Smooth muscle cell (in vitro differentiated cells): ENCODE results near the gene DMD. TPM values are rescaled to one million over a fixed set of nuclear protein-coding genes. Genes with fewer than 3 reads are reported as not detected.

Source experiments
- DNase-seq: peaks from one replicate; lab custom pipeline; 2025; ENCODE audit not compliant: unreplicated experiment; lab: John Stamatoyannopoulos, UW
- H2AFZ ChIP-seq: fragments of 200-600 bp; sonication (generic); 2 replicates; pipeline ENCODE4 v1.6.0; 2016; ENCODE audit warnings: antibody characterized with exemption, low read depth, mild to moderate bottlenecking
- H3F3A ChIP-seq: fragments of 200-600 bp; sonication (generic); 2 replicates; pipeline ENCODE4 v1.6.0; 2017; ENCODE audit warnings: antibody characterized with exemption, low read depth
- H3K27ac ChIP-seq: fragments of 200-600 bp; sonication (generic); 2 replicates; pipeline ENCODE4 v1.5.1; 2016; ENCODE audit warnings: low read depth, mild to moderate bottlenecking
- H3K27me3 ChIP-seq: fragments of 200-600 bp; sonication (generic); 2 replicates; pipeline ENCODE4 v1.6.1; 2016; ENCODE audit warnings: low read depth, mild to moderate bottlenecking
- H3K36me3 ChIP-seq: fragments of 200-600 bp; sonication (generic); 2 replicates; pipeline ENCODE4 v1.5.1; 2016; ENCODE audit warnings: low read depth
- H3K4me1 ChIP-seq: fragments of 200-600 bp; sonication (generic); 2 replicates; pipeline ENCODE4 v1.5.1; 2016; ENCODE audit warnings: low read depth
- H3K4me2 ChIP-seq: fragments of 200-600 bp; sonication (generic); 2 replicates; pipeline ENCODE4 v1.6.0; 2016; ENCODE audit warnings: mild to moderate bottlenecking
- H3K4me3 ChIP-seq: fragments of 200-600 bp; sonication (generic); 2 replicates; pipeline ENCODE4 v1.5.1; 2016; ENCODE audit warnings: mild to moderate bottlenecking
- H3K79me2 ChIP-seq: fragments of 200-600 bp; sonication (generic); 2 replicates; pipeline ENCODE4 v1.6.0; 2016; ENCODE audit warnings: low read depth, mild to moderate bottlenecking
- H3K9ac ChIP-seq: fragments of 200-600 bp; sonication (generic); 2 replicates; pipeline ENCODE4 v1.6.0; 2016; ENCODE audit warnings: low read depth
- H3K9me3 ChIP-seq: fragments of 200-600 bp; sonication (generic); replicated peaks from 2 replicates; pipeline ENCODE4 v1.5.1; 2016; ENCODE audit warnings: low read depth
- H4K20me1 ChIP-seq: fragments of 200-600 bp; sonication (generic); 2 replicates; pipeline ENCODE4 v1.6.0; 2016; ENCODE audit warnings: low read depth
- WGBS: methylation state at CpG from one replicate; pipeline ENCODE4 v1.1.7; 2016; ENCODE audit warnings: low lambda C conversion rate; 5-methylcytosine and 5-hydroxymethylcytosine counted together
- polyA plus RNA-seq: library from polyadenylated mRNA; unstranded; fragments of >200 nt; fragmentation: Nextera tagmentation; extraction: Ambion mirVana; gene quantifications from 2 replicates; pipeline ENCODE4 v1.2.1, GENCODE V29; 2016
- total RNA-seq: library from RNA; depleted of rRNA; stranded (reverse); fragments of >200 nt; gene quantifications from 2 replicates; pipeline ENCODE4 v1.2.3, GENCODE V29; 2014
- TF ChIP-seq, protein P1 (sequence below): fragments of 200-600 bp; sonication (generic); IDR thresholded peaks from 2 replicates; pipeline ENCODE4 v1.5.1; 2017; ENCODE audit warnings: borderline replicate concordance, mild to moderate bottlenecking, antibody characterized with exemption; ENCODE audit not compliant: insufficient read depth, poor library complexity, severe bottlenecking

DMD gene
- total and polyA plus RNA-seq, 2 experiments from 2014 or later, result 12.3 to 12.6 TPM

DNA sequence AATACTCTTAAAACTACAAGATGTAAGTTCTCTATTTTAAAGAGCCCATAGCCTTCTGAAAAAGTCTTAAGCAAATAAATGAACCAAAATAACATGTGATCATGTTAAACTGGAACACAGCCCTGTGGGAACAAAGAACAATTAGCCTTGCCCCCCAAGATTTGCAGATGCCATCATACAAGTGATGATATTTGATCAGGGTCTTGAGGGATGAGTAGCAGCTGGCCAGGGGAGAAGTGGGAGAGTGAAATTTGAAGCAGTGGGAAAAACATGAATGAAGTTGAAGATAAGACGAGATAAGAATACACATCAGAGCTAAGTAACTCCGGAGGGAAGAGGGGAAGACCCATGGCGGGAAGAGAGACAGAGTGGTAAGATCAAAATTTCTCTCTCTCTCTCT, 1689.4 kb downstream of the DMD start:
- WGBS, result 75% methylated on average over 3 of the region's 3 CpGs

DNA sequence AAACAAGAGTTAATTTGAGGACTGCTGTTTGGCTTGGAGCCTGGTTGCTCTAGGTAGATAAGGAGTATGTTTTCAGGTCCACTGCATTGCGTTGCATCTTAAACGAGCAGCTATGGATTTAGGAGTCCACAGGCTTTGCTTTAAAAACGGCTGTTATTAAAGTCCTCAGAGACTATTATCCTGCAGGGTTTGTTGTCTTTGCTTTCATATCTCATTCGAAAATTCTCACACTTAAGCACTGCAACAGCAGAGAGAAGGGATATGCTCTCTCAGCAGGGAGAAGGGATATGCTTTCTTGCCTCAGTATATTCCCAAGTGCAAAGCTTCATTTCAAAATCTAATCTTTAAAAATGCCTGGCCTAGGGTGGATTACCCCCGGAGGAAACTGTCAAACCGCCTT, 1694.8 kb downstream of the DMD start:
- H3K9ac ChIP-seq, result no peak overlapping the region
- DNase-seq, result no peak
- no peak overlapping the region for H3K27ac ChIP-seq
- H4K20me1 ChIP-seq, result no peaks in the 10 kb centered on the region
- H2AFZ ChIP-seq, result no peak overlapping the region
- H3K79me2 ChIP-seq, result no peaks in the 10 kb centered on the region
- H3K4me2 ChIP-seq, result peak overlapping the region; percentile 67
- WGBS, result 48% methylated on average over 6 of the region's 6 CpGs
- H3K27me3 ChIP-seq, result no peaks in the 10 kb centered on the region
- H3K4me3 ChIP-seq, result no peak overlapping the region
- no peaks in the 10 kb centered on the region for H3K4me1 ChIP-seq
- no peaks in the 10 kb centered on the region for H3K9me3 ChIP-seq
- TF ChIP-seq, protein P1, sequence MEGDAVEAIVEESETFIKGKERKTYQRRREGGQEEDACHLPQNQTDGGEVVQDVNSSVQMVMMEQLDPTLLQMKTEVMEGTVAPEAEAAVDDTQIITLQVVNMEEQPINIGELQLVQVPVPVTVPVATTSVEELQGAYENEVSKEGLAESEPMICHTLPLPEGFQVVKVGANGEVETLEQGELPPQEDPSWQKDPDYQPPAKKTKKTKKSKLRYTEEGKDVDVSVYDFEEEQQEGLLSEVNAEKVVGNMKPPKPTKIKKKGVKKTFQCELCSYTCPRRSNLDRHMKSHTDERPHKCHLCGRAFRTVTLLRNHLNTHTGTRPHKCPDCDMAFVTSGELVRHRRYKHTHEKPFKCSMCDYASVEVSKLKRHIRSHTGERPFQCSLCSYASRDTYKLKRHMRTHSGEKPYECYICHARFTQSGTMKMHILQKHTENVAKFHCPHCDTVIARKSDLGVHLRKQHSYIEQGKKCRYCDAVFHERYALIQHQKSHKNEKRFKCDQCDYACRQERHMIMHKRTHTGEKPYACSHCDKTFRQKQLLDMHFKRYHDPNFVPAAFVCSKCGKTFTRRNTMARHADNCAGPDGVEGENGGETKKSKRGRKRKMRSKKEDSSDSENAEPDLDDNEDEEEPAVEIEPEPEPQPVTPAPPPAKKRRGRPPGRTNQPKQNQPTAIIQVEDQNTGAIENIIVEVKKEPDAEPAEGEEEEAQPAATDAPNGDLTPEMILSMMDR, result no peak
- H3F3A ChIP-seq, result no peaks in the 10 kb centered on the region
- H3K36me3 ChIP-seq, result no peaks in the 10 kb centered on the region

More for the DNA sequence above, 1689.4 kb downstream of the DMD start:
- no peak overlapping the region for H3K4me2 ChIP-seq
- H3K27ac ChIP-seq, result no peak overlapping the region
- no peaks in the 10 kb centered on the region for H3K27me3 ChIP-seq
- no peak overlapping the region for H2AFZ ChIP-seq
- no peak overlapping the region for H3K4me3 ChIP-seq
- no peak overlapping the region for H3K9ac ChIP-seq
- no peaks in the 10 kb centered on the region for H3K79me2 ChIP-seq
- H3K9me3 ChIP-seq, result no peaks in the 10 kb centered on the region
- no peaks in the 10 kb centered on the region for H3K4me1 ChIP-seq
- TF ChIP-seq, protein P1, result no peak
- H3K36me3 ChIP-seq, result no peaks in the 10 kb centered on the region
- DNase-seq, result no peak
- H3F3A ChIP-seq, result no peaks in the 10 kb centered on the region
- no peaks in the 10 kb centered on the region for H4K20me1 ChIP-seq

DNA sequence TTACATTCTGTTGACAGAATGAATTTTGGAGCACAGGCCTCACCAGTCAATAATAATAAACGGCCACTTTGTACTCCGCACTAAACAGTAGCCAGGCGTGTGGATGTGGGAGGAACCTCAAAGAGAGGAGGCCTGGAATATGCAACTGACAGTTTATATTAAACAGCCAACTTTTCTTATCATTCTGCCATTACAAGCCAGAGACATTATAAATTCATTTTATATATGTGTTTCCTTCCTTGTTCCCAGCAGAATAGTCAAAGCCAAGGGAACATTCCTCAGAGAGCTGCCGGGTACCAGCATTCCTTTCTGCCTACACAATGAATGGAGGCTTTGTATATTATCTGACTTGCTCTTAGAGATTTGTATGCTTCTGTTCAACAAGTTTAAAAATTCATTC, 1703.0 kb downstream of the DMD start:
- H3K36me3 ChIP-seq, result no peaks in the 10 kb centered on the region
- H3K4me2 ChIP-seq, result peak overlapping the region; percentile 12
- no peak overlapping the region for H3K4me3 ChIP-seq
- no peak overlapping the region for H2AFZ ChIP-seq
- no peaks in the 10 kb centered on the region for H3K4me1 ChIP-seq
- H3K79me2 ChIP-seq, result no peaks in the 10 kb centered on the region
- DNase-seq, result peak; percentile 0
- peak overlapping the region; percentile 53 for H3K27ac ChIP-seq
- H3F3A ChIP-seq, result no peaks in the 10 kb centered on the region
- WGBS, result 51% methylated on average over 4 of the region's 4 CpGs
- H3K9ac ChIP-seq, result no peak overlapping the region
- H4K20me1 ChIP-seq, result no peaks in the 10 kb centered on the region
- H3K27me3 ChIP-seq, result no peaks in the 10 kb centered on the region
- H3K9me3 ChIP-seq, result no peaks in the 10 kb centered on the region
- TF ChIP-seq, protein P1, result no peak

DNA sequence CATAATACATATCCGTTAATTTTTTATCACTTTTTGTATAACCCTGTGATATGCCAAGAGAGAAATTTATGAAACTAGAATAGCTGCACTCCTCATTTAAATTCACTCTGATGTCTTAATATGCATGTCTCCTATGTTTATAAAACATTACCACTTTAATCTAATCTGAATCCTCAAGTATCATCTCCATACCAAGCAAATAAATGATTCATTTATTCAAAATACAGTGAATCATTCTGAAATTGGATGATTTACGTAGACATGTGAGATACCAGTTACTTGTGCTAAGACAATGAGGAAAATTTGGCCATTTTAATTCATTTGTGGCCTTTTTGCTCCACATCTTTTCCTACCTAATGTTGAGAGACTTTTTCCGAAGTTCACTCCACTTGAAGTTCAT, 1704.4 kb downstream of the DMD start:
- H3K4me2 ChIP-seq, result no peak overlapping the region
- H3K9ac ChIP-seq, result no peak overlapping the region
- H3K27me3 ChIP-seq, result no peaks in the 10 kb centered on the region
- TF ChIP-seq, protein P1, result no peak
- no peaks in the 10 kb centered on the region for H3K9me3 ChIP-seq
- no peaks in the 10 kb centered on the region for H3F3A ChIP-seq
- H2AFZ ChIP-seq, result no peak overlapping the region
- H4K20me1 ChIP-seq, result no peaks in the 10 kb centered on the region
- no peaks in the 10 kb centered on the region for H3K36me3 ChIP-seq
- no peak overlapping the region for H3K27ac ChIP-seq
- no peaks in the 10 kb centered on the region for H3K4me1 ChIP-seq
- no peaks in the 10 kb centered on the region for H3K79me2 ChIP-seq
- no peak overlapping the region for H3K4me3 ChIP-seq
- WGBS, result 81% methylated on average over 3 of the region's 3 CpGs
- no peak for DNase-seq
